K562 (cell line): ENCODE results near the gene FAAH. TPM values are rescaled to one million over a fixed set of nuclear protein-coding genes. Genes with fewer than 3 reads are reported as not detected.

Source experiments
- ATAC-seq: fragments of 200-7000 bp; cut with Tn5 transposase; 3 replicates; pipeline ENCODE4 v1.9.1; 2020; ENCODE audit warnings: moderate library complexity
- BruUV-seq: library from RNA; stranded (reverse); fragments of 400-500 nt; replicated peaks from 2 replicates; lab custom pipeline; 2021; lab: Mats Ljungman, UMichigan
- CTCF ChIA-PET: fragments of 300-600 bp; formaldehyde crosslinking; extraction: SDS; loops from one replicate; lab custom pipeline; 2021; ENCODE audit warnings: low intra/inter-chr PET ratio; lab: Yijun Ruan, JAX
- POLR2A ChIA-PET: fragments of 300-600, 350-650 bp; sonication (Branson Sonifier 250); formaldehyde crosslinking; extraction: SDS; loops from one replicate; lab custom pipeline; 2021; ENCODE audit warnings: antibody characterized with exemption, inconsistent platforms; lab: Yijun Ruan, JAX
- DNase-seq, 4 experiments: peaks; one replicate each; pipeline versions ENCODE4 v3.0.0 to v3.0.0-alpha.2; 2011 to 2018; ENCODE audit warnings: low spot score in 3 of 4, mixed read lengths in 3 of 4; ENCODE audit errors: extremely low read depth in 1 of 4
- FAIRE-seq: peaks from 2 replicates; lab custom pipeline; 2011; peaks lifted over from hg19 to GRCh38; lab: Jason Lieb, UNC
- H2AFZ ChIP-seq: 2 replicates; pipeline ENCODE4 v1.6.0; 2011; ENCODE audit warnings: low read depth, low read length, control low read depth, inconsistent platforms
- H3K27ac ChIP-seq: fragments of 200-600 bp; 3 replicates; pipeline ENCODE4 v1.8.0; 2011; ENCODE audit warnings: low read depth, mild to moderate bottlenecking, control low read depth, inconsistent platforms, low read length, moderate library complexity, mixed read lengths; ENCODE audit errors: extremely low read depth
- H3K27me3 ChIP-seq, 2 experiments: fragments of 300-600 bp in 1 of 2; 2 replicates in 1 of 2; 3 replicates in 1 of 2; pipeline versions ENCODE4 v1.6.0 to v1.8.0; 2011; ENCODE audit warnings: inconsistent platforms in 2 of 2, low read length in 2 of 2, mild to moderate bottlenecking in 1 of 2, mixed read lengths in 1 of 2, moderate library complexity in 1 of 2; ENCODE audit not compliant: control insufficient read depth in 2 of 2, insufficient read depth in 2 of 2
- H3K36me3 ChIP-seq: fragments of 300-600 bp; 3 replicates; pipeline ENCODE4 v1.8.0; 2011; ENCODE audit warnings: mild to moderate bottlenecking, low read length, inconsistent platforms; ENCODE audit not compliant: control insufficient read depth, insufficient read depth
- H3K4me1 ChIP-seq, 2 experiments: fragments of 200-600 bp in 1 of 2; replicated peaks in 1 of 2; 2 replicates in 1 of 2; 3 replicates in 1 of 2; pipeline versions ENCODE4 v1.5.1 to v1.8.0; 2011; ENCODE audit warnings: inconsistent platforms in 2 of 2, low read length in 2 of 2, mild to moderate bottlenecking in 1 of 2, mixed read lengths in 1 of 2, moderate library complexity in 1 of 2; ENCODE audit not compliant: control insufficient read depth in 2 of 2, insufficient read depth in 2 of 2
- H3K4me2 ChIP-seq: 2 replicates; pipeline ENCODE4 v1.6.1; 2011; ENCODE audit warnings: low read length, control low read depth, inconsistent platforms, mixed read lengths; ENCODE audit not compliant: insufficient read depth
- H3K4me3 ChIP-seq: fragments of 200-600 bp; sonication (generic), shearing (Covaris generic); 2 replicates; pipeline ENCODE4 v1.5.1; 2016; ENCODE audit warnings: control low read depth, inconsistent platforms
- H3K79me2 ChIP-seq: fragments of 200-600 bp; 3 replicates; pipeline ENCODE4 v1.8.0; 2011; ENCODE audit warnings: low read length, inconsistent platforms; ENCODE audit not compliant: control insufficient read depth, insufficient read depth
- H3K9ac ChIP-seq, 2 experiments: 2 replicates each; pipeline versions ENCODE4 v1.6.0 to v1.6.1; 2011; ENCODE audit warnings: low read depth in 2 of 2, low read length in 2 of 2, control low read depth in 1 of 2, inconsistent platforms in 1 of 2, mild to moderate bottlenecking in 1 of 2, mixed read lengths in 1 of 2; ENCODE audit not compliant: insufficient read depth in 1 of 2
- H3K9me1 ChIP-seq: one replicate; pipeline ENCODE4 v1.6.0; 2011; ENCODE audit warnings: inconsistent platforms, mild to moderate bottlenecking, low read length, moderate library complexity; ENCODE audit not compliant: control insufficient read depth, insufficient read depth
- H3K9me3 ChIP-seq: replicated peaks from 2 replicates; pipeline ENCODE4 v1.5.1; 2011; ENCODE audit warnings: low read depth, low read length, inconsistent platforms; ENCODE audit not compliant: control insufficient read depth, insufficient read depth
- H4K20me1 ChIP-seq: replicated peaks from 2 replicates; pipeline ENCODE4 v1.6.1; 2011; ENCODE audit warnings: low read length, inconsistent platforms, mixed read lengths; ENCODE audit not compliant: control insufficient read depth, insufficient read depth
- GATA2 ChIP-seq: sonication (generic); formaldehyde crosslinking; IDR thresholded peaks from 2 replicates; pipeline ENCODE4 v1.4.0; 2020; ENCODE audit warnings: mild to moderate bottlenecking, missing genetic modification reagents
- HDAC2 ChIP-seq: fragments of 450-650 bp; IDR thresholded peaks from 2 replicates; pipeline ENCODE4 v1.6.1; 2016; ENCODE audit warnings: mild to moderate bottlenecking
- MAFK ChIP-seq: IDR thresholded peaks from 2 replicates; pipeline ENCODE4 v1.6.1; 2011; ENCODE audit warnings: low read length, improper control_type of control experiment
- MTA1 ChIP-seq: fragments of 450-650 bp; IDR thresholded peaks from 2 replicates; pipeline ENCODE4 v1.6.1; 2017; ENCODE audit warnings: borderline replicate concordance
- NCOR1 ChIP-seq: fragments of 450-650 bp; IDR thresholded peaks from 2 replicates; pipeline ENCODE4 v1.6.1; 2016; ENCODE audit warnings: mild to moderate bottlenecking, moderate library complexity
- NKRF ChIP-seq: fragments of 450-650 bp; IDR thresholded peaks from 2 replicates; pipeline ENCODE4 v1.6.1; 2016; ENCODE audit warnings: borderline replicate concordance
- RAD51 ChIP-seq: fragments of 450-650 bp; IDR thresholded peaks from 2 replicates; pipeline ENCODE4 v1.7.1; 2016; ENCODE audit warnings: low read depth, mild to moderate bottlenecking, borderline replicate concordance
- ZBTB8A ChIP-seq: fragments of 450-650 bp; IDR thresholded peaks from 2 replicates; pipeline ENCODE4 v1.6.1; 2018; ENCODE audit warnings: mild to moderate bottlenecking, moderate library complexity; ENCODE audit not compliant: partially characterized antibody
- ZNF766 ChIP-seq: fragments of 200-800 bp; sonication (Bioruptor generic); conservative IDR thresholded peaks from 2 replicates; pipeline ENCODE4 v1.6.1; 2016; ENCODE audit warnings: missing genetic modification characterization, missing compliant biosample characterization
- WGBS: fragments of 100-300 bp; shearing (Covaris generic); methylation state at CpG from one replicate; pipeline ENCODE4 v1.1.6; 2016; ENCODE audit warnings: low coverage, mixed read lengths; ENCODE audit not compliant: insufficient coverage; ENCODE audit errors: missing lambda C conversion rate; 5-methylcytosine and 5-hydroxymethylcytosine counted together
- in situ Hi-C: fragments of 300-500 bp; cut with MboI; formaldehyde crosslinking; loops from 4 replicates; pipeline ENCODE4 v1.15.0; 2018; ENCODE audit warnings: inconsistent platforms, mixed read lengths
- intact Hi-C: fragments of 100-400 bp; cut with micrococcal nuclease; formaldehyde crosslinking; loops from 2 replicates; pipeline ENCODE4 v1.14.2; 2022
- polyA plus RNA-seq, 8 experiments: library from polyadenylated mRNA; depleted of rRNA in 4 of 8; stranded (reverse) in 5 of 8; unstranded in 3 of 8; fragments of >200 nt; fragmentation: Nextera tagmentation in 2 of 8; fragmentation: Illumina TruSeq in 1 of 8; extraction: Ambion mirVana in 2 of 8; extraction: Trizol in 1 of 8; gene quantifications; 2 replicates each; pipeline versions ENCODE4 v1.2.1 to v1.2.3, GENCODE V29; 2011 to 2014; ENCODE audit warnings: inconsistent platforms in 1 of 8, missing spikeins in 1 of 8
- total RNA-seq, 7 experiments: library from RNA; depleted of rRNA in 6 of 7; stranded (reverse); fragments of >200 nt in 6 of 7; fragmentation: Illumina TruSeq in 2 of 7; extraction: Trizol in 2 of 7; gene quantifications; 2 replicates each; pipeline versions ENCODE4 v1.2.1 to v1.2.3, GENCODE V29; 2011 to 2021; ENCODE audit warnings: low replicate concordance in 1 of 7
- TF ChIP-seq, protein P1 (sequence below): sonication (generic); formaldehyde crosslinking; IDR thresholded peaks from 2 replicates; pipeline ENCODE4 v1.4.0; 2020; ENCODE audit warnings: mild to moderate bottlenecking, missing genetic modification reagents
- TF ChIP-seq, protein P2 (sequence below): fragments of 250-450 bp; sonication (Bioruptor Pico); IDR thresholded peaks from 2 replicates; pipeline ENCODE4 v1.5.0; 2020; ENCODE audit warnings: mild to moderate bottlenecking
- TF ChIP-seq, protein P3 (sequence below): fragments of 450-650 bp; conservative IDR thresholded peaks from 2 replicates; pipeline ENCODE4 v1.6.1; 2016; ENCODE audit warnings: missing genetic modification characterization, low read depth, mild to moderate bottlenecking, missing compliant biosample characterization, moderate library complexity

FAAH gene
- total and polyA plus RNA-seq, 9 of the 15 experiments (the other 6 are each of a cell fraction or from before 2014, with no cell fraction given) = 0.06 to 1.1 (median 0.32) TPM

DNA sequence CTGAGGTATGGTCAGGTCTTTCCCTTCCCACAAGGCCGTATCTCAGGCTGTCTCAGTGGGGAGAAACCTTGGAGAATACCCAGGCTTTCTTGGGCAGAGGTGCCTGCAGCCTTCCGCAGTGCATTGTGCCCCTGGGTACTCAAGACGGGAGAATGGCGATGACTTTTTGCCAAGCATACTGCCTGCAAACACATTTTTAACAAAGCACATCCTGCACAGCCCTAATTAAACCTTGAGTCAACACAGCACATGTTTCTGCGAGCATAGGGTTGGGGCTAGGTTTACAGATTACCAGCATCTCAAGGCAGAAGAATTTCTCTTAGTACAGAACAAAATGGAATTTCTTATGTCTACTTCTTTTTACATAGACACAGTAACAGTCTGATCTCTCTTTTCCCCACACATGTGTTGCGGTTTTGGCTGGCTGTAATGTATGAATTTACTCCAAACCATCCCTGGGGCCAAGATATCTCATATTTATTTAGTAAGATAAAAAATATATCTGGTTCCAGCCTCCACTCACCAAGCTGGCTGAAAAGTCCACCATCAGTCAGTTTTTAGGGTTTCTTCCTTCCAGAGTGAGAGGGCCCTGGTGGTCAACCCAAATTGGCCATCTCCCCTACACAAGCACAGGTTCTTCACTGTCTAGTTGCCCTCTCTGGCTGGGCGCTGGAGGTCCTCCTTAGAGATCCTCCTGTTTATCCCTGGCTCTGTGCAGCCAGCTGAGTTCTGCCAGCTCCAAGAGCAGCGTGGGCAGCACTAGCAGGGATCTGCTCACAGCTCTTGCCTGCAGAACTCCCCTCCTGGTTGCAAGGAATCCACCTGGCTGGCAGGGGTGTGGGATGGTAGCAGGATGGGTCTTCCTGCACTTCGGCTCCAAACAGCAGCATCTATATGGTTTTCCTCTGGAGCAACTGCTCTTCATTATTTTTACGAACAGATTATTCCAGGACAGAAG is 2.6 kb downstream of the FAAH start:
- in situ Hi-C loops = no loop called here
- H4K20me1 ChIP-seq = no peaks in the 10 kb centered on the region
- POLR2A ChIA-PET = interaction anchor here (0.7 to 1.1 kb wide), 2 partner anchors 62 to 136 kb away, joined by 3 read pairs; no protein-coding TSS in a partner anchor
- peaks cover 30 to 43% of the 10 kb centered on the region in 2 experiments for H3K27me3 ChIP-seq
- ATAC-seq (no peak), DNase-seq (peak in 1 of 4 experiments; percentile 6), FAIRE-seq (no peak)
- BruUV-seq = no TSS peak
- WGBS = 7% methylated on average over 10 of the region's 10 CpGs
- no peak overlapping the region for H3K4me2 ChIP-seq
- H3K4me1 ChIP-seq = peaks cover under 1 to 15% of the 10 kb centered on the region in 2 experiments; a peak in 4 of 5 replicates
- H3K36me3 ChIP-seq = no peaks in the 10 kb centered on the region
- intact Hi-C loops = no loop called here
- H3K79me2 ChIP-seq = no peaks in the 10 kb centered on the region
- H2AFZ ChIP-seq = no peak overlapping the region
- TF ChIP-seq NCOR1 (no peak), GATA2 (CRISPR knock-in tag) (no peak), RAD51 (no peak), HDAC2 (no peak), MAFK (no peak), ZBTB8A (no peak), NKRF (no peak), ZNF766 (CRISPR knock-in tag) (no peak), MTA1 (no peak)
- TF ChIP-seq, protein P1, sequence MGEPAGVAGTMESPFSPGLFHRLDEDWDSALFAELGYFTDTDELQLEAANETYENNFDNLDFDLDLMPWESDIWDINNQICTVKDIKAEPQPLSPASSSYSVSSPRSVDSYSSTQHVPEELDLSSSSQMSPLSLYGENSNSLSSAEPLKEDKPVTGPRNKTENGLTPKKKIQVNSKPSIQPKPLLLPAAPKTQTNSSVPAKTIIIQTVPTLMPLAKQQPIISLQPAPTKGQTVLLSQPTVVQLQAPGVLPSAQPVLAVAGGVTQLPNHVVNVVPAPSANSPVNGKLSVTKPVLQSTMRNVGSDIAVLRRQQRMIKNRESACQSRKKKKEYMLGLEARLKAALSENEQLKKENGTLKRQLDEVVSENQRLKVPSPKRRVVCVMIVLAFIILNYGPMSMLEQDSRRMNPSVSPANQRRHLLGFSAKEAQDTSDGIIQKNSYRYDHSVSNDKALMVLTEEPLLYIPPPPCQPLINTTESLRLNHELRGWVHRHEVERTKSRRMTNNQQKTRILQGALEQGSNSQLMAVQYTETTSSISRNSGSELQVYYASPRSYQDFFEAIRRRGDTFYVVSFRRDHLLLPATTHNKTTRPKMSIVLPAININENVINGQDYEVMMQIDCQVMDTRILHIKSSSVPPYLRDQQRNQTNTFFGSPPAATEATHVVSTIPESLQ (CRISPR knock-in tag) = no peak
- TF ChIP-seq, protein P2, sequence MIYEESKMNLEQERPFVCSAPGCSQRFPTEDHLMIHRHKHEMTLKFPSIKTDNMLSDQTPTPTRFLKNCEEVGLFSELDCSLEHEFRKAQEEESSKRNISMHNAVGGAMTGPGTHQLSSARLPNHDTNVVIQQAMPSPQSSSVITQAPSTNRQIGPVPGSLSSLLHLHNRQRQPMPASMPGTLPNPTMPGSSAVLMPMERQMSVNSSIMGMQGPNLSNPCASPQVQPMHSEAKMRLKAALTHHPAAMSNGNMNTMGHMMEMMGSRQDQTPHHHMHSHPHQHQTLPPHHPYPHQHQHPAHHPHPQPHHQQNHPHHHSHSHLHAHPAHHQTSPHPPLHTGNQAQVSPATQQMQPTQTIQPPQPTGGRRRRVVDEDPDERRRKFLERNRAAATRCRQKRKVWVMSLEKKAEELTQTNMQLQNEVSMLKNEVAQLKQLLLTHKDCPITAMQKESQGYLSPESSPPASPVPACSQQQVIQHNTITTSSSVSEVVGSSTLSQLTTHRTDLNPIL (CRISPR knock-in tag) = no peak
- TF ChIP-seq, protein P3, sequence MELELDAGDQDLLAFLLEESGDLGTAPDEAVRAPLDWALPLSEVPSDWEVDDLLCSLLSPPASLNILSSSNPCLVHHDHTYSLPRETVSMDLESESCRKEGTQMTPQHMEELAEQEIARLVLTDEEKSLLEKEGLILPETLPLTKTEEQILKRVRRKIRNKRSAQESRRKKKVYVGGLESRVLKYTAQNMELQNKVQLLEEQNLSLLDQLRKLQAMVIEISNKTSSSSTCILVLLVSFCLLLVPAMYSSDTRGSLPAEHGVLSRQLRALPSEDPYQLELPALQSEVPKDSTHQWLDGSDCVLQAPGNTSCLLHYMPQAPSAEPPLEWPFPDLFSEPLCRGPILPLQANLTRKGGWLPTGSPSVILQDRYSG (tag) = no peak
- no peak overlapping the region for H3K27ac ChIP-seq
- CTCF ChIA-PET = no interaction called here
- peaks cover 12% of the 10 kb centered on the region for H3K9me3 ChIP-seq
- H3K9ac ChIP-seq = peak overlapping the region in 1 of 2 experiments; percentile 54; a peak in 1 of 4 replicates
- no peaks in the 10 kb centered on the region for H3K9me1 ChIP-seq
- no peak overlapping the region for H3K4me3 ChIP-seq
